Activated T-helper 9 cell treated with anti-CD3 and anti-CD28 coated beads, Interleukin-2, amount 50 U/mL, for 16 hours (primary cell): ENCODE measurements around the gene RMI1.
"Not testable (repeated sequence)": the region's sequence is repeated elsewhere in the genome, so short reads cannot be mapped to it uniquely, and the experiment has no call there.

ENCODE experiments used
- DNase-seq: peaks from one replicate; pipeline ENCODE4 v3.0.0-alpha.2; 2020; ENCODE audit warnings: low read depth

The RMI1 gene

GRCh38 chr9:84007662-84008061 lies 27.1 kb downstream of the RMI1 start:
- no peak for DNase-seq

- no peak for DNase-seq
Measured at GRCh38 chr9:84024041-84024575, 43.5 kb downstream of the RMI1 start.

- DNase-seq, result no peak
Measured at GRCh38 chr9:84027201-84027600, 46.6 kb downstream of the RMI1 start.

- no peak for DNase-seq
Measured at GRCh38 chr9:84031534-84031933, 50.9 kb downstream of the RMI1 start.

GRCh38 chr9:84041857-84042256 lies 61.3 kb downstream of the RMI1 start:
- not testable (repeated sequence) for DNase-seq

- no peak for DNase-seq
Measured at GRCh38 chr9:84045481-84046097, 65.0 kb downstream of the RMI1 start.
